SU-DHL-6 (cell line): ENCODE results near the gene ETFA.
A peak's percentile ranks its signal among the peaks of the same experiment; 100 is the strongest.

Experiments used
- H2AFZ ChIP-seq: fragments of 200-600 bp; sonication (generic); 2 replicates; pipeline ENCODE4 v1.6.1; 2014; ENCODE audit warnings: low read depth, mild to moderate bottlenecking, moderate library complexity, mixed read lengths, antibody characterized with exemption, low read length; ENCODE audit not compliant: severe bottlenecking
- H3F3A ChIP-seq: fragments of 200-600 bp; shearing (Covaris generic); 2 replicates; pipeline ENCODE4 v1.6.0; 2016; ENCODE audit warnings: antibody characterized with exemption, mild to moderate bottlenecking; ENCODE audit not compliant: insufficient read depth
- H3K27ac ChIP-seq: fragments of 200-600 bp; sonication (generic); 2 replicates; pipeline ENCODE4 v1.5.1; 2016; ENCODE audit warnings: low read depth, mild to moderate bottlenecking, low read length, moderate library complexity, mixed read lengths
- H3K27me3 ChIP-seq: fragments of 200-600 bp; sonication (generic), shearing (Covaris generic); 2 replicates; pipeline ENCODE4 v1.6.0; 2014; ENCODE audit warnings: mild to moderate bottlenecking, low read length
- H3K36me3 ChIP-seq: fragments of 200-600 bp; sonication (generic); 2 replicates; pipeline ENCODE4 v1.6.1; 2014; ENCODE audit warnings: mild to moderate bottlenecking, low read length, mixed read lengths
- H3K4me2 ChIP-seq: fragments of 300-600, 200-600 bp; shearing (Covaris generic), sonication (generic); 2 replicates; pipeline ENCODE4 v1.6.0; 2014; ENCODE audit warnings: low read length, low read depth, mild to moderate bottlenecking; ENCODE audit not compliant: poor library complexity, severe bottlenecking
- H3K4me3 ChIP-seq: fragments of 200-600 bp; sonication (generic); 2 replicates; pipeline ENCODE4 v1.5.1; 2014; ENCODE audit warnings: antibody characterized with exemption, low read length, mild to moderate bottlenecking, mixed read lengths; ENCODE audit not compliant: insufficient read depth, poor library complexity, severe bottlenecking
- H3K79me2 ChIP-seq: fragments of 200-600 bp; sonication (generic); 2 replicates; pipeline ENCODE4 v1.6.1; 2014; ENCODE audit warnings: mild to moderate bottlenecking, low read length, moderate library complexity; ENCODE audit not compliant: insufficient read depth
- H3K9ac ChIP-seq: fragments of 200-600 bp; sonication (generic); 2 replicates; pipeline ENCODE4 v1.7.0; 2014; ENCODE audit warnings: mild to moderate bottlenecking, low read length
- H3K9me2 ChIP-seq: fragments of 200-600 bp; sonication (generic); replicated peaks from 2 replicates; pipeline ENCODE4 v1.6.1; 2014; ENCODE audit warnings: low read length; ENCODE audit not compliant: insufficient read depth
- H3K9me3 ChIP-seq: fragments of 200-600 bp; sonication (generic); 2 replicates; pipeline ENCODE4 v1.6.1; 2014; ENCODE audit warnings: low read length, mixed read lengths; ENCODE audit not compliant: insufficient read depth
- H4K20me1 ChIP-seq: fragments of 200-600 bp; sonication (generic); 2 replicates; pipeline ENCODE4 v1.6.1; 2014; ENCODE audit warnings: low read depth, mild to moderate bottlenecking, antibody characterized with exemption, low read length, moderate library complexity, mixed read lengths
- CTCF ChIP-seq: fragments of 200-600 bp; sonication (generic); IDR thresholded peaks from one replicate; pipeline ENCODE4 v1.5.1; 2017; ENCODE audit warnings: antibody characterized with exemption, mild to moderate bottlenecking, low read length, moderate library complexity; ENCODE audit not compliant: insufficient read depth, poor library complexity, severe bottlenecking
- EZH2phosphoT487 ChIP-seq: fragments of 200-600 bp; sonication (generic), shearing (Covaris generic); conservative IDR thresholded peaks from 2 replicates; pipeline ENCODE4 v1.6.1; 2018; ENCODE audit warnings: mild to moderate bottlenecking, antibody characterized with exemption, low read length, moderate library complexity, mixed read lengths

The ETFA gene

GRCh38 chr15:76335307-76336253 lies 24.3 kb upstream of the ETFA start:
- Histone ChIP-seq H3K27me3 (no peaks in the 10 kb centered on the region), H2AFZ (peak overlapping the region; percentile 40), H3K9me3 (no peaks in the 10 kb centered on the region), H3K4me3 (peak overlapping the region; percentile 96), H3K36me3 (no peaks in the 10 kb centered on the region), H3K9me2 (no peaks in the 10 kb centered on the region), H3K79me2 (peaks cover 24% of the 10 kb centered on the region), H3K27ac (peak overlapping the region; percentile 77), H4K20me1 (no peaks in the 10 kb centered on the region; the same call in 1 of the 2 replicates), H3K4me2 (peak overlapping the region; percentile 98), H3K9ac (peak overlapping the region; percentile 73), H3F3A (peaks cover 13% of the 10 kb centered on the region)
- TF ChIP-seq EZH2phosphoT487: no peak
- TF ChIP-seq CTCF: no peak

- TF ChIP-seq EZH2phosphoT487 (no peak), CTCF (no peak)
- H3K36me3 ChIP-seq: no peaks in the 10 kb centered on the region
- no peaks in the 10 kb centered on the region for H3K27me3 ChIP-seq
- H3K9me2 ChIP-seq: no peaks in the 10 kb centered on the region
- H3K79me2 ChIP-seq: peaks cover 24% of the 10 kb centered on the region
- no peaks in the 10 kb centered on the region; the same call in 1 of the 2 replicates for H4K20me1 ChIP-seq
- H3K4me3 ChIP-seq: no peak overlapping the region
- H2AFZ ChIP-seq: peak overlapping the region; percentile 40
- H3K27ac ChIP-seq: no peak overlapping the region
- peaks cover 13% of the 10 kb centered on the region for H3F3A ChIP-seq
- H3K4me2 ChIP-seq: peak overlapping the region; percentile 98
- no peaks in the 10 kb centered on the region for H3K9me3 ChIP-seq
- H3K9ac ChIP-seq: no peak overlapping the region
Observed at GRCh38 chr15:76334438-76335306, 23.4 kb upstream of the ETFA start.

- Histone ChIP-seq H3F3A (peaks cover 13% of the 10 kb centered on the region), H4K20me1 (no peaks in the 10 kb centered on the region; the same call in 1 of the 2 replicates), H3K27ac (no peak overlapping the region), H3K27me3 (no peaks in the 10 kb centered on the region), H3K36me3 (no peaks in the 10 kb centered on the region), H3K9me2 (no peaks in the 10 kb centered on the region), H3K4me3 (no peak overlapping the region), H3K79me2 (peaks cover 19% of the 10 kb centered on the region), H3K4me2 (no peak overlapping the region), H2AFZ (no peak overlapping the region), H3K9ac (no peak overlapping the region), H3K9me3 (no peaks in the 10 kb centered on the region)
- no peak for TF ChIP-seq EZH2phosphoT487
- TF ChIP-seq CTCF: no peak
Observed at GRCh38 chr15:76333720-76334437, 22.6 kb upstream of the ETFA start.
